KBM-7 (cell line): ENCODE data around the gene SDS.

ENCODE experiments used
- DNase-seq: peaks from one replicate; pipeline ENCODE4 v3.0.0-alpha.2; 2015
- in situ Hi-C: fragments of 300-500 bp; cut with MboI; formaldehyde crosslinking; loops from 2 replicates; pipeline ENCODE4 v1.14.3; 2020; ENCODE audit warnings: low sequenced_read_pairs, low pct_unique_long_range_greater_than_20kb, mixed read lengths

SDS gene, protein sequence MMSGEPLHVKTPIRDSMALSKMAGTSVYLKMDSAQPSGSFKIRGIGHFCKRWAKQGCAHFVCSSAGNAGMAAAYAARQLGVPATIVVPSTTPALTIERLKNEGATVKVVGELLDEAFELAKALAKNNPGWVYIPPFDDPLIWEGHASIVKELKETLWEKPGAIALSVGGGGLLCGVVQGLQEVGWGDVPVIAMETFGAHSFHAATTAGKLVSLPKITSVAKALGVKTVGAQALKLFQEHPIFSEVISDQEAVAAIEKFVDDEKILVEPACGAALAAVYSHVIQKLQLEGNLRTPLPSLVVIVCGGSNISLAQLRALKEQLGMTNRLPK

DNA sequence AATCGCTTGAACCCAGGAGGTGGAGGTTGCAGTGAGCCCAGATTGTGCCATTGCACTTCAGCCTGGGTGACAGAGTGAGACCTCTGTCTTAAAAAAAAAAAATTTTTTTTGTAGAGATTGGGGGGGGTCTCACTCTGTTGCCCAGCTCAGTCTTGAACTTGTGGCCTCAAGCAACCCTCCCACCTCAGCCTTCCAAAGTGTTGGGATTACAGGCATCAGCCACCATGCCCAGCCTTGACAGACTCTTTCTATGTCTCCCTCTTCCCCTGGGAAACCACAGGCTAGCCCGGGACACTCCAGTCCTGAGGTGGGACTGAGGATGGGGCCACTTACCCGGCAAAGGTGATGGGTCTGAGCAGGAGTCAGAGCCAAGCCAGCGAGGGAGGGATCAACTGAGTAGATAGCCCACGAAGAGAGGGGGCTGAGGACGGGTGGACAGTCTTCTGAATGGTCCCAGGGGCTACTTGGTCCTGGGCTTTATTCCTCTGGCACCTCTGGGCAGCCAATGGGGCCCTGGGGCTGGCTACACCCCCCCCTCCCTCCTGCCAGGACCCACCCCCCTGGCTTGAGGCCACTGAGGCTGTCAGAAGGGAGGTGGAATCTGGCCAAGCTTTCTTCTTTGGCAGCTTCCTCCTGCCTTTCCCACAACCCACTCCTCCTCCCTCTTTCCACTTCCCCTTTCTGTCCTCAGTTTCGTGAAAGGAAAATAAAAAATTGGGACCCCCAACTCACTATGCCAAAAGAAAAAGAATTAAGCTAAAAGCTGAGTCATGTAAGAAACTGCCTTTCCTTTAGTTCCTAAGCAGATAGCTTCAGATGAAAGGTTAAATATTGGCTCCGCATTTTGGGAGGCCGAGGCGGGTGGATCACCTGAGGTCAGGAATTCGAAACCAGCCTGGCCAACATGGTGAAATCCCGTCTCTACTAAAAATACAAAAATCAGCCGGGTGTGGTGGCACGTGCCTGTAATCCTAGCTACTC is at the start of gene SDS:
Gene SDS, minus strand, starts transcription at position 453 of the 981 bp plus-strand sequence. CDS start 4,179 bp downstream, outside the sequence.
- in situ Hi-C loops, result no loop called here
- peak; percentile 89 for DNase-seq

DNA sequence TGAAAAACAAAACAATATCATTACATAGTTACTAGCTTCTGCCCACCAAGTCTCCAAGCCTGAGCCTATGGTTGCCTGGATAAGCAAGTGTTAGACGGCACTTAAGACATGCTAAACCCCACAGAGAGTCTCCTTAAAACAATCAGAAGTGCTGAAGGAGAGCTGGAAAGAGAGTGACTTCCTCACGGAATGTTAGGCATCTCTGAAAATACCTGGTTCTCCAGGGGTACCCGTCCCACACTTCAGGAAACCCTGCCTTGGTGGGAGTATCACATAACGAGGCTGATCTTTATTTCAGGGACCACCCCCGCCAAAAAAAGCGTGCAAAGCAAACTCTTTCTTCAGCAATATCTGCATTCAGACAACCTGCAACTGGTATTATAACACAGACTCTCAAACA is 49.6 kb upstream of the SDS start:
- DNase-seq, result no peak
- in situ Hi-C loops, result loop anchor here (25.0 kb wide), 1 partner anchor 459 kb away; no protein-coding TSS in a partner anchor

DNA sequence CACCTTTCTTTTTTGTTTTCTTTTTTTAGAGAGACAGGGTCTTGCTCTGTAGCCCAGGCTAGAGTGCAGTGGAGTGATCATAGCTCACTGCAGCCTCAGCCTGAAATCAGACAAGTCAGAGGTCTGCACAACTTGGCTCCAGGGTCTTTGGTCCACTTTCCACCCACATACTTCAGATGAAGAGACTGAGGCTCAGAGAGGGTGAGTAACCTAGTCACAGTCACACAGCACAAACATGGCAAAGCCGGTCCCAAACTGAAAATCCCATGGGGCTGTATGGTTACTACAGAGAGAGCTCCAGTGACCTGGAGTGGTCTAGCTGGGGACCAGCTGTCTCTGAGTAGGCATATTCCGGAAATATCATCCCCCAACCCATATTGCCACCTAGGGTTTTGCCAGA is 48.8 kb upstream of the SDS start:
- DNase-seq, result no peak
- in situ Hi-C loops, result loop anchor here (25.0 kb wide), 1 partner anchor 460 kb away; no protein-coding TSS in a partner anchor

DNA sequence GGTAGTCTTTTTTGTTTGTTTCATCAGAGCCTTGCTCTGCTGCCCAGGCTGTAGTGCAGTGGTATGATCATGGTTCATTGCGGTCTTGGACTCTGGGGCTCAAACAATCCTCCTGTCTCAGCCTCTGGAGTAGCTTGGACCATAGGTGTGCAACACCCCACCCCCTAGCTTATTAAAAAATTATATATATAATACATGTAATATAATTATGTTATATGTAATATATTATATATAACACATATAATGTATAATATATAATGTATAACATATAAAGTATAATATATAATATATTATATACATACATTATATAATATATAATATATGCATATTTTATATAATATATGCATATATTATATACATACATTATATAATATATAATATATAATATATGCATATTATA is 46.2 kb upstream of the SDS start:
- no peak for DNase-seq
- in situ Hi-C loops, result loop anchor here (25.0 kb wide), 1 partner anchor 462 kb away; no protein-coding TSS in a partner anchor

DNA sequence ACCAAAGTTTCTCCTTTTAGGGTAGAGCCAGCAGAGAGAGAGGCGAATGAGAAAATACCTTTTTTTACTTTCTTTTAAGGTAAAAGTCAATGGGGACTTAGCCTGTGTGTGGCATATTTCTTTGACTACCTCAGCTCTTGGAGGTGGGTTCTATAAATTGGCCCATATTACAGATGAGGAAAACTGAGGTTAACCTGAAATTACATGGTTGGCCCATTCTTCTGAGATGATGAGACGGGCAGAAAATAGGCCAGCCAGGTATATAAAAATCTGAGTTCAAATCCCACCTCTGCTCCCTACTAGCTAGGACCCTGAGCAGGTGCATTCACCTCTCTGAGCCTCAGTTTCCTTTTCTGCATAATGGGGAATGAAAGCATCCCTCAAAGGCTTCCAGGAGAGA is 45.6 kb upstream of the SDS start:
- in situ Hi-C loops, result no loop called here
- DNase-seq, result no peak

DNA sequence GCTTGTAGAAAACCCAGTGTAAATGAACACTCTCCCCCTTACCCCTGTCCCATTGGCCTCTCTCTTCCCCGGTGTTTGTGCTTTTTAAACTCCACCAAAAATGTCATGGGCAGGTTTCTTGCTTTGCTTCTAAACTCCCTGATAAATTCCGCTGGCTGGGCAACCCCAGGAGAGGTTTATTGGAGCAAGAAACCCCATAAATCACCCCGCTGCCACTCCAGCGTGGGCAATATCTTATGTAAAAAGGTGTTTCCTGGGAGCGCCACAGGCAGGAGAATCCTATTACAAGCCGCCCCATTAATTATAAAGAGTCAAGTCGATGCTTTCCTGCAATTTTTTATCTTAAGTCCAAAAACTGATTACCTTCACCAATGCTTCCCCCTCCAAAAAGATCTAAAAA is 45.2 kb upstream of the SDS start:
- no peak for DNase-seq

DNA sequence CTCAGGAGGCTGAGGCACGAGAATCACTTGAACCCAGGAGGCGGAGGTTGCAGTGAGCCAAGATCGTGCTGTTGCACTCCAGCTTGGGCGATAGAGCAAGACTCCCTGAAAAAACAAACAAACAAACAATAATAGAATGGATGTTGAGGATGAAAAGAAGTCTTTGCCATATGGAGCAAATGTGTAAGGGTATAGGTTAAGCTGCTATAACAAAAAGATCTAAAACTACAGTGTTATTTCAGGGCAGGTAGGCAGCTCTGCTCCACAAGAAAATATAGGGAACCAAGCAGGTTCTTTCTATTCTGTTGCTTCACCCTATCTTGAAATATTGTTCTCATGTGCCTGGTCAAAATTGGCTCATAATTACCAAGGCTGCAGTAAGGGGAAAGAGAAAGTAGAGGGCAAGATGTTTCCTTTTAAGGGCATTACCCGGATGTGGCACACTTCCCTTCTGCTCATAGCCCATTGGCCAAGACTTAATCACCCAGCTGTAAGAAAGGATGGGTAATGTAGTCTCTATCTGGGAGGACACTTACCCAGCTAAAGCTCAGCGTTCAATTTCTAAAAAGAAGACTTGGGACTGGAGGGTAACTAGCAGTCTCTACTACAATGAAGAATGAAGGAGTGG is 42.0 kb upstream of the SDS start:
- in situ Hi-C loops, result no loop called here
- peak; percentile 61 for DNase-seq

More for the DNA sequence above, 45.2 kb upstream of the SDS start:
- in situ Hi-C loops, result no loop called here

DNA sequence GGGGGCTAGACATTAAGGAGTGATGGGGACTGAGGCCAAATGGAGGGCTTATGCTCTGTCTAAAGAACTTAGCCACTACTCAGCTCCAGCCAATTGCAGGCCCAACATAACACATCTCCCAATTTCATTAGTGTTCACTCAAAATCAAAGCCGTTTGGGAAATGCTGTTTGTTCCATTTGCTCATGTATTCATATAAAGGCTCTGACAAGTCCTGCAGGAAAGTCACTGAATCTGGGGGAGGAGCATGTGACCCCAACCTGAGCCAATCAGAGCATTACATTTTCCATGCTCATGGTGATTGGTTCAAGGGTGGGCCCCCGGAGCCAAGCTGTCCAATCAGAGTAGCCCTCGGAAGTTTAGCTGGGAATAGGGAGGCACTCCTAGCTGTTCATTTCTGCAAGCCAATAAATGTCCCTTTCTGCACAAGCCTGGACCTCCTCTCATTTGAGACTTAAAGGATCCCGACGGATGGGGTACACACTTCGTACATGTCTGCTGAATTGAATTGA is 39.4 kb upstream of the SDS start:
- in situ Hi-C loops, result no loop called here

DNA sequence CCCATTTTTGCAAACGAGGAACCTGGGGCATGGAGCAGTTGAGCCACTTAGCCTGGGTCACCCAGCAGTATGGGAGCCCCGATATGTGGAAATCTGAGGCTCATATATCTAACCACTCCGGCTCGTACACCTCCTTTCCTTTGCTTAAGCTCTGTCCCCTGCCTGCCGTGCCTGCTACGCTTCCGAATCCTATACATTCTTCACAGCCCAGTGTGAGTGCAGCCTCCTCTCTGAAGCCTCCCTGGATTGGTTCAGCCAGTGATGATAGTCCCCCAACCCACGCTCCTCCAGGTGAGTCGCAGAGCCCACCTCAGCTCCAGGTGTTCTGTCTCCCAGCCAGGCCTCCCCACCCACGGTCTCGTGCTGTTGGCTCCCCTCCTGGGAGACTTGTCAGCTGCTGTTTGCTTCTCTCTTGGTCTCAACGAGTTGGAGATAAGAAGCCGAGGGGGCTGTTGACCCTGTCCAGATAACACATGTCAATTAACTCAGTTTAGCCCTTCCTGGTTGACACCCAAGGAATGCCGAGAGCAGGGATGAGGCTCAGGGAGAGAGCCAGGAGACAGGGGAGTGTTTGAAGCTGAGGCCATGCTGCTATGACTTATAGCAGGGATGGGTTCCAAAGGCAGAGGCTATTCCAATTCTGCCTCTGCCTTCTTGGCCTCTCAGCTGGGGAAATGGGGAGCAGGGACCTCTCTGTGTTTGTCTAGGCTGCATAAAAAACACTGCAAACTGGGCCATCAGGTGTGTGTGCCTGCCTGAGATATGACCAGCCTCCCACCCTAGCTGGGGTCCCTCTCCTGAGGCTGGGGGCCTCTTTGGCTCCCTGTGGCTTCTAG is 37.5 kb upstream of the SDS start:
- DNase-seq, result no peak
- in situ Hi-C loops, result no loop called here

More for the DNA sequence above, 39.4 kb upstream of the SDS start:
- DNase-seq, result no peak

DNA sequence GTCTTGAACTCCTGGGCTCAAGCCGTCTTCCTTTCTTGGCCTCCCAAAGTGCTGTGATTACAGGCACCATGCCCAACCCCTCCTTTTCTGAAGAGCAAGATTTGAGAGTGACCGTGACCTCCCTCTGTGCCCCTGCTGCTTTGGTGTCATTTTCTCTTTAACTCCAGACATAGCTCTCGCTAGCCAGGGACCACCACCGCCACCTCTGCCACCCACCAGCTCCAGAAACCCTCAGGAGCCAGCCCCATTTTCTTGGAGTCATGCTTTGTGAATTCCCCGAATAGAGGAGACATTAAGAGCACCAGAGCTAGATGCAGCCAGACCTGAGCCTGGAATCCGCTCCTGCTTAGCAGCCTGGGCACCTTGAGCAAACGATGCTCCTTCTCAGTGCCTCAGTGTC is 36.6 kb upstream of the SDS start:
- no peak for DNase-seq
- in situ Hi-C loops, result no loop called here

DNA sequence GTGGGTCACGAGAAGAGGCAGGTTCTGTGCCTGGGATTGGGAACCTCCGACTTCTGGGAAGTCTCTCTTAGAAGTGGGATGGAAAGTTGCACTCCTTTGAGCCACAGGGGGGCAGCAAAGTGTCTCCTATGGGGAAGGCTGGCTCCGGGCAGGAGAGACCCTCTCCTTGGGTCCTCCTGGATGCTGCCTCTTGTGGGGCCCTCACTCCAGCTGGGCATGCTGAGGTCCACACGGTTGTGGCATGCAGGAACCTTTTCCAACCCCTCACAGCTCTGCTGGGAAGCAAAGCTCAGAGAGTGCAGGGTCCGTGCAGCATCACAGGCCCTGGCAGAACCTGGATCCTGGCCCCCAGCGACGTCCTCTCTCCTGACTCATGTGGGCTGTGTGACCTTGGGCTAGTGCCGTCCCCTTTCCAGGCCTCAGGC is 35.9 kb upstream of the SDS start:
- peak; percentile 42 for DNase-seq
- in situ Hi-C loops, result no loop called here

DNA sequence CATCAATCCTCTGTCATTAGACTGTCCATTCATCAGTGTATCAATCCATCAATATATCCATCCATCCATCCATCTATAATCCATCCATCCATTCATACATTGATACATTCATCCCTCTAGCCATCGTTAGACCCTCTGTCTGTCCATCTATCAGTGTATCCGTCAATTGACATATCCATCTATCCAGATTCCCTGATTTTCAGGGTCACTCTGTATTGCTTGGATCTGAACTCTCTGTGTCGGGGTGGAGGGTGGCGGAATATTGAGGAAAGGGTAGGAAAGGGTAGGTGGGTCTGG is 35.6 kb upstream of the SDS start:
- in situ Hi-C loops, result no loop called here
- DNase-seq, result no peak

DNA sequence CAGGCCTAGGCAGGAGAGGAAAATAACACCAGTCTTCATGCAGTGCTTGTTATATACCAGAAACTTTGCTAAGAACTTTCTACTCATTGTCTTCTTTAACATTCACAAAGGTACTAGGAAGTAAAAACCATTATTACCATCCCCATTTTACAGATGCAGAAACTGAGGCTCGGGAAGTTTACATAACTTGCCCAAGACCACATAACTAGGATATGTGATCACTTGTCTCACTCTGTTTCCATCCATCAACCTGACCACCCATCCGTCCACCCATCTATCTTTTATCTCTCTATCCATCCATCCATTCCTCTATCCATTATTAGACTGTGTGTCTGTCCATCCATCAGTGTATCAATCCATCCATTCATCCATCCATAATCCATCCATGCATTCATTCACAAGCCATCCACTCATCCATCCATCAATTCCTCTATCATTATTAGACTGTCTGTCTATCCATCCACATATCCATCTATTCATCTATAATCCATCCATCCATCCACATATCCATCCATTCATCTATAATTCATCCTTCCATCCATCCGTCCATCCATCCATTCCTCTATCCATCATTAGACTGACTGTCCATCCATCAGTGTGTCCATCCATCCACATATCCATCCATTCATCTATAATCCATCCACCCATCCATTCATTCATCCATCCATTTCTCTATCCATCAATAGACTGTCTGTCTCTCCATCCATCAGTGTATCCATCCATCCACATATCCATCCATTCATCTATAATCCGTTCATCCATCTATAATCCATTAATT is 35.0 kb upstream of the SDS start:
- in situ Hi-C loops, result no loop called here
- no peak for DNase-seq

DNA sequence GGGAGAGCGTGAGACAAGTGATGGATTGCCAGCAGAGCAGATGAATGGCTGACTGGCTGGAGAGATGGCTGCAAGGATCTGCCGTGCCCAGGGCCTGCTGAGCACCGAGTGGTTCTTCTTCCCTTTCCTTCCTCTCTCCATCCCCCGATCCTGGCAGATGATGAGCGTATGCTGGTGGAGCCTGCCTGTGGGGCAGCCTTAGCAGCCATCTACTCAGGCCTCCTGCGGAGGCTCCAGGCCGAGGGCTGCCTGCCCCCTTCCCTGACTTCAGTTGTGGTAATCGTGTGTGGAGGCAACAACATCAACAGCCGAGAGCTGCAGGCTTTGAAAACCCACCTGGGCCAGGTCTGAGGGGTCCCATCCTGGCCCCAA is 34.0 kb upstream of the SDS start:
- no peak for DNase-seq
- in situ Hi-C loops, result no loop called here

DNA sequence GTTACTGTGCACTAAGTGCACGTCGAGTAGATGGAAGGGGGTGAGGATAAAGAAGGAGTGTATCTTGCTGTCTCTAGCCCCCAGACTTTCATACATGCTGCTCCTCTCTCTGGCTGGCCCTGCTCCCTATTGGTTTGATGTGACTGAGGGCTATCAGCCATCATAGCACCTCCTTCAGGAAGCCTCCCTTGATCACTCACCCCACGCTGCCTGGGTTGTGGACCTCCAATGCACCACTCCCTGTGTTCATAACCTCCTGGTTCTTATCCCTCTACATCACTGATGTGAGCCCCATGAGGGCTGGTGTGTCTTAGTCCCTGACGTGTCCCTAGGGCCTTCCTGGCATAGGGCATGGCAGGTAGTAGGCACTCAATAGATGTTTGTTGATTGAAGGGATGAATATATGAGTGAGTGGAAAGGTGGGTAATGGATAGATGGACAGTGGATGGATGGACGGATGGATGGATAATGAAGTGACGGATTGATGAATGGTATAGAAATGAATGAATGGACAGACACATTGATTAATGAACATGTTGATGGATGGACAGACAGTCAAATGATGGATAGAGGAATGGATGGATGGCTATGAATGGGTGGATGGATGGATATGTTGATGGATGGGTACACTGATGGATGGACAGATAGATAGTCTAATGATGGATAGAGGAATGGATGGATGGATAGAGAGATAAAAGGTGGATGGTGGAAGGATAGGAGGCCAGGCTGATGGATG is 33.5 kb upstream of the SDS start:
- in situ Hi-C loops, result no loop called here
- DNase-seq, result no peak

DNA sequence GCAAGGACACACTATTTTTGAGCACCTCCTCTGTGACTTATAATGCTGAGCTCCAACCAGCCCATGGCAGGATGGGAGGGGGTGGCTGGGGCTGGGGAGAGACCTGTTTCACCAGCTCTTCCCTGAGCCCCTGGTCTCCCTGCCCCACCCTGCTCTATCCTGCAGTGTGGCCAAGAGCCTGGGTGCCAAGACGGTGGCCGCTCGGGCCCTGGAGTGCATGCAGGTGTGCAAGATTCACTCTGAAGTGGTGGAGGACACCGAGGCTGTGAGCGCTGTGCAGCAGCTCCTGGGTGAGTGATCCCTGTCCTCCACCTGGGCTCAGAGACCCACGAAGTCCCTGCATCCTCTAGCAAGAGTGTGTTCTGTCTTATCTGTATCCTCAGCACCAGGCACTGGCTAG is 32.9 kb upstream of the SDS start:
- DNase-seq, result no peak
- in situ Hi-C loops, result no loop called here

DNA sequence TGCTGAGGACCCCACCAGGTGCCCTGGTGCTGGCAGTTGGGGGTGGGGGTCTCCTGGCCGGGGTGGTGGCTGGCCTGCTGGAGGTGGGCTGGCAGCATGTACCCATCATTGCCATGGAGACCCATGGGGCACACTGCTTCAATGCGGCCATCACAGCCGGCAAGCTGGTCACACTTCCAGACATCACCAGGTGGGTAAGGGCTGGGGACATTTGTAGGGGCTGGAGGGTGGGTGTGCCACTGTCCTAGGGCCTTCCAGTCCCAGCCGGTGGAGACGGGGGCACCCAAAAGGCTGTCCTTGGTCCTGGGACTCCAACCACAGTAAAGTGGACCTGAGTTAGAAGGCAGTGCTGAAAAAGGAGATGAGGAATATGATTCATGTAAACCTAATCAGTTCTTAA is 31.7 kb upstream of the SDS start:
- in situ Hi-C loops, result no loop called here
- DNase-seq, result no peak
